Ecto neural progenitor cell (in vitro differentiated cells): Measurements from ENCODE around the gene GOLGA6L22.
"Not testable (repeated sequence)": the region's sequence is repeated elsewhere in the genome, so short reads cannot be mapped to it uniquely, and the experiment has no call there.

Experiments used
- DNase-seq: peaks from one replicate; pipeline ENCODE4 v3.0.0-alpha.2; 2018; ENCODE audit warnings: low spot score

Gene GOLGA6L22, protein sequence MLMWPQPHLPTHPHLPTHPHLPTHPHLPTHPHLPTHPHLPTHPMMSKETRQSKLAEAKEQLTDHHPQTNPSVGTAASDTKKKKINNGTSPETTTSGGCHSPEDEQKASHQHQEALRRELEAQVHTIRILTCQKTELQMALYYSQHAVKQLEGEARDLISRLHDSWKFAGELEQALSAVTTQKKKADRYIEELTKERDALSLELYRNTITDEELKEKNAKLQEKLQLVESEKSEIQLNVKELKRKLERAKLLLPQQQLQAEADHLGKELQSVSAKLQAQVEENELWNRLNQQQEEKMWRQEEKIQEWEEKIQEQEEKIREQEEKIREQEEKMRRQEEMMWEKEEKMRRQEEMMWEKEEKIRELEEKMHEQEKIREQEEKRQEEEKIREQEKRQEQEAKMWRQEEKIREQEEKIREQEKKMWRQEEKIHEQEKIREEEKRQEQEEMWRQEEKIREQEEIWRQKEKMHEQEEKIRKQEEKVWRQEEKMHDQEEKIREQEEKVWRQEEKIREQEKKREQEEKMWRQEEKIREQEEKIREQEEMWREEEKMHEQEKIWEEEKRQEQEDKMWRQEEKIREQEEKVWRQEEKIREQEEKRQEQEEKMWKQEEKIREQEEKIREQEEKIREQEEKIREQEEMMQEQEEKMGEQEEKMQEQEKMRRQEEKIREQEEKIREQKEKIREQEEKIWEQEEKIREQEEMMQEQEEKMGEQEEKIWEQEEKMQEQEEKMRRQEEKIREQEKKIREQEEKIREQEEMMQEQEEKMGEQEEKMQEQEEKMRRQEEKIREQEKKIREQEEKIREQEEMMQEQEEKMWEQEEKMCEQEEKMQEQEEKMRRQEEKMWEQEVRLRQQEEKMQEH

GRCh38 chr15:22458603-22459002 is at the start of gene GOLGA6L22:
TSS of gene GOLGA6L22 (plus strand) at chr15:22458903. CDS start at chr15:22458994, 91 bp downstream.
- DNase-seq: not testable (repeated sequence)

DNA sequence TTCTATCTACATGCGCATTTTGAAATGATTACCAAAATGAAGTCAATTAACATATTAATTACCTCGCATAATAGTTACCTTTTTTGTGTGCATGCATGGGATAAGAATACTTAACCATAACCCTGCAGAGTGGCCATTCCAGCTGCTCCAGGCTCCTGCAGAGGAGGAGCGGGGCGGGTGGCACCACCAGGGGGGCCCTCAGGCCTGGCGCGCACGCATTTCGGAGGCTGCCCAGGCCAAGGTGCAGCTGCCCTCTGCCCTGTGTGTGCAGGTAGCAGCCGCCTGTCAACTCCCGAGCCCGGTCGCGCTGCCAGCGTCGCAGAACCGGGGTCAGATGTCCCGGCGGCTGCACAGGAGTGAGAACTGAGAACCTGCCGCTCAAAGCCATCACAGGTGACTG is 41.4 kb upstream of the GOLGA6L22 start:
- DNase-seq: peak; percentile 6

DNA sequence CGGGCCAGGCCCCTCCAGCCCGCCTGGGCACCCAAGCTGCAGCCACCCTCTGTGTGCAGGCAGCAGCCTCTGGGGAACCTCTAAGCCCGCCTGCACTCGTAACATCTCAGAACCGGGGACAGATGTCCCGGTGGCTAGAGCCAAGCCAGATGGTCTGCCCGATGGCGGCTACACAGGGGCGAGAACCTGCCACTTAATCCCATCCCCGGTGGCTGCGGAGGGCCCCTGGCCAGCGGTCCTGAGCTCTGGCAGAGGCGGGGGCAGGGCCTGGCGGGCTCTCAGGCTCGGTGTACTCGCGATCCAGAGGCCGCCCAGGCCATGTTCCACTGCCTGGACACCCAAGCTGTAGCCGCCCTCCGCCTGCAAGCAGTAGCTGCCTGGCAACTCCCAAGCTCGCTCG is 40.9 kb upstream of the GOLGA6L22 start:
- not testable (repeated sequence) for DNase-seq

DNA sequence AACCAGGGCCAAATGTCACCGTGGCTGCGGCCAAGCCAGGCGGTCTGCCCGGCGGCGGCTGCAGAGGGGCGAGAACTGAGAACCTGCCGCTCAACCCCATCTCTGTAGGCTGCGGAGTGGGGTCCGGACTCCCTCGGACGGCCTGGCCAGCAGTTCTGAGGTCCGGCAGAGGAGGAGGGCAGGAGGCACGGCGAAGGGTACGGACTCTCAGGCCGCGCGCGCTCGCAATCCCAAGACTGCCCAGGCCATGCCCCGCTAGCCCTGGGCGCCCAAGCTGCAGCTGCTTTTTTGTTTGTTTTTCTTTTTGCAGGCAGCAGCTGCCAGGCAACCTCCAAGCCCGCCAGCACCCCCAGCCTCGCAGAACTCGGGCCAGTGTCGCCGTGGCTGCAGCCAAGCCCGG is 40.5 kb upstream of the GOLGA6L22 start:
- DNase-seq: not testable (repeated sequence)

- not testable (repeated sequence) for DNase-seq
Measured at GRCh38 chr15:22418666-22419065, 40.0 kb upstream of the GOLGA6L22 start.

GRCh38 chr15:22420340-22420739 is 38.4 kb upstream of the GOLGA6L22 start:
- not testable (repeated sequence) for DNase-seq

GRCh38 chr15:22429426-22429825 is 29.3 kb upstream of the GOLGA6L22 start:
- DNase-seq: not testable (repeated sequence)

- not testable (repeated sequence) for DNase-seq
Measured at GRCh38 chr15:22431687-22432086, 27.0 kb upstream of the GOLGA6L22 start.

GRCh38 chr15:22494490-22495113 is 35.9 kb downstream of the GOLGA6L22 start:
- DNase-seq: peak; percentile 57

DNA sequence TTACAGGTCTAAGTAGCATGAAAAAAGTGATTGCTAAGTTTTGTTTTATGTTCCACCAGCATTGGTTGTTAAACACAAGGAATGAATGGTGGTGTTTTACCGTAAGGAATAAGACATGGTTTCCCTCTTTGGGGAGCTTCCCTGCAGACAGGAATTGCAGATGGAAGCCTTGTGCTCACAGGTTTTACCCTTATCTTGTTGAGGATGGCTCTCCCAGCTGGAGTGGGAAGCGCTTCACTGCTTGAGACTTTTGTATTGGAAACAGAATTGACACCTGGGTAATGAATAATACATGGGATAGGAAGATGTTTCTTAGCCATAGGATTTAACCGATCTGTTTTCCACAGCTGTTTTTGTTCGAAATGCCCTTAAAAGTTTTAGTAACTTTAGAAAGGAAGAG is 38.5 kb downstream of the GOLGA6L22 start:
- DNase-seq: not testable (repeated sequence)

DNA sequence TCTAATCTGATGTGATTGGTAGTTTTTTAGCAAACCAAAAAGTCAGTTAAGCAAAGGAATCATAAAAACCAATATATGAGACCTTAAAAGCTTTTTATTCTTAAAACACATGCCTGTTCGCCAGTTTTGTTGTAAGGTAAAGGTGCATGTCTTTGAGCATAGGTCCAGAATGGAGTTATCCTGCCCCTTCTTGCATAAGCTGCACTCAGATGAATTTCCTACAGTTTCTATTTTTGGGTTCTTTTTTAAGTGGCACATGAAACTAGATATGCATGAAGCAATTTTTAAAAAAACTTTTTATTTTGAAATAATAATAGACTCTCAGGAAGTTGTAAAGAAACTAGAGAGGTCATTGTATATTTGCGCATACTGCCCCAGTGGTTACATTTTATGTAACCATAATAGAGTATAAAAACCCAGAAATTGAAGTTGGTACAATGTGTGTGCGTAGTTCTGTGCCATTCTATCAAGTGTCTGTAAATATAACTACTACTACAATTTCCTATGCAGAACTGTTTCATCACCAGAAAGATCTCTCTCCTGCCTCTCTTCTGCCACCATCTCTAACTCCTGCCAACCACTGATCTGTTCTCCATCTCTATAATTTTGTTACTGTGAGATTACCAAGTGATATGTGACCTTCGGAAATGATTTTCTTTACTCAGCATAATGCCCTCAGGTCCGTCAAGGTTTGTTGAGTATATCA is 39.7 kb downstream of the GOLGA6L22 start:
- not testable (repeated sequence) for DNase-seq

GRCh38 chr15:22502272-22502671 is 43.6 kb downstream of the GOLGA6L22 start:
- not testable (repeated sequence) for DNase-seq

GRCh38 chr15:22506959-22507358 is 48.3 kb downstream of the GOLGA6L22 start:
- not testable (repeated sequence) for DNase-seq

- DNase-seq: not testable (repeated sequence)
Measured at GRCh38 chr15:22516140-22516539, 57.4 kb downstream of the GOLGA6L22 start.
